Testis (tissue), 2 donors: ENCODE measurements around the gene EFCAB13.

Source experiments
- POLR2A ChIP-seq: fragments of 450-650 bp; IDR thresholded peaks from one replicate; pipeline ENCODE4 v1.6.1; 2017; ENCODE audit warnings: antibody characterized with exemption, mild to moderate bottlenecking, moderate library complexity
- TF ChIP-seq, protein P1 (sequence below), 3 experiments: fragments of 450-650 bp in 2 of 3; fragments of 200-600 bp in 1 of 3; sonication (generic) in 1 of 3; IDR thresholded peaks; one replicate each; pipeline ENCODE4 v1.5.1; 2016 to 2019; ENCODE audit warnings: antibody characterized with exemption in 3 of 3, mild to moderate bottlenecking in 2 of 3, moderate library complexity in 1 of 3

DNA sequence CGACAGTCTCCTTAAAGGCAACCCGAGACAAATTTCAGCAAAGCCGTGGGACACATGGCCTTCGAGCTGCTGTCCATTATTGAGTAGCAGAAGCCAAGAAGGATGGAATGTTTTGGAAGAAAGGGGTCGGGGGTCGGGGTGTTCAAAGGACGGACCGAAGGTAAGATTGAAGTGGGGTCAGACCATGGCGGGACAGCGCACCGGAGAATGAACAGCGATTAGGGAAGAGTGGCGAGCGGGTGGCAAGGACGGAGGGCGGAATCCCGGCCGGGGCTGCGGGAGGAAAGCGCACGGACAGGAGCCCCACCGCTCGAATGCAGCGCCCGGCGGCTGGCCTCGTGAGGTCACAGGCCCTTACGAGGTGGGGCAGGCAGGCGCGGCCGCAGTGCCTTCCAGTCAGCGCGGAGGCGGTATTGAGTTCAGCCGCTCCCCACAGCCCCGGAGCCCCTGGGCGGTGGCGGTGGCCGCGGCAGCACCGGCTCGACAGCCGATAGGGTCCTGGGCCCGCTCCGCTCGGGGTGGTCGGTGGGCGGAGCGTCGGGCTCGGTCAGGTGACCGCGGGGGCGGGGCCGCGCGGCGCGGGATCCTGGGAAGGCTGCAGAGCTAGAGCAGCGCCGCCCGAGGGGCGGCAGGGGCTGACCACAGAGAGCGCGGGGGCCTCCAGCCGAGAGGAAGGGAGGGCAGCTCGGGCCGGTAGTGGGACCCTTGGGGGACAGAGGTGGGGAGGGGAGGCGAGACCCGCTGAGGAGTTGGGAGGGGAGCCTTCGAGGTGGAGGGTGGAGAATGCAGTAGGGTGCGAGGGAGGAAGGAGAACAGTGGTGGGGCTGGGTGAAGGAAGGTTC is at the start of gene EFCAB13:
- TF ChIP-seq, protein P1, sequence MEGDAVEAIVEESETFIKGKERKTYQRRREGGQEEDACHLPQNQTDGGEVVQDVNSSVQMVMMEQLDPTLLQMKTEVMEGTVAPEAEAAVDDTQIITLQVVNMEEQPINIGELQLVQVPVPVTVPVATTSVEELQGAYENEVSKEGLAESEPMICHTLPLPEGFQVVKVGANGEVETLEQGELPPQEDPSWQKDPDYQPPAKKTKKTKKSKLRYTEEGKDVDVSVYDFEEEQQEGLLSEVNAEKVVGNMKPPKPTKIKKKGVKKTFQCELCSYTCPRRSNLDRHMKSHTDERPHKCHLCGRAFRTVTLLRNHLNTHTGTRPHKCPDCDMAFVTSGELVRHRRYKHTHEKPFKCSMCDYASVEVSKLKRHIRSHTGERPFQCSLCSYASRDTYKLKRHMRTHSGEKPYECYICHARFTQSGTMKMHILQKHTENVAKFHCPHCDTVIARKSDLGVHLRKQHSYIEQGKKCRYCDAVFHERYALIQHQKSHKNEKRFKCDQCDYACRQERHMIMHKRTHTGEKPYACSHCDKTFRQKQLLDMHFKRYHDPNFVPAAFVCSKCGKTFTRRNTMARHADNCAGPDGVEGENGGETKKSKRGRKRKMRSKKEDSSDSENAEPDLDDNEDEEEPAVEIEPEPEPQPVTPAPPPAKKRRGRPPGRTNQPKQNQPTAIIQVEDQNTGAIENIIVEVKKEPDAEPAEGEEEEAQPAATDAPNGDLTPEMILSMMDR (IDR thresholded peaks at IDR 0.05) = peak in 2 of 3 experiments; percentile 7 to 11
- TF ChIP-seq POLR2A = peak; percentile 96
